Activated CD4-positive, alpha-beta T cell treated with anti-CD3 and anti-CD28 coated beads, Interleukin-10, Interleukin-2, amounts not matched to agents 100 ng/mL and 50 ng/mL, durations not matched to agents 16 hours and 8 hours (primary cell): ENCODE results near the gene CA5A.
A peak's percentile ranks its signal among the peaks of the same experiment; 100 is the strongest.

Experiments used
- DNase-seq: peaks from one replicate; pipeline ENCODE4 v3.0.0-alpha.2; 2020

Gene CA5A

DNA sequence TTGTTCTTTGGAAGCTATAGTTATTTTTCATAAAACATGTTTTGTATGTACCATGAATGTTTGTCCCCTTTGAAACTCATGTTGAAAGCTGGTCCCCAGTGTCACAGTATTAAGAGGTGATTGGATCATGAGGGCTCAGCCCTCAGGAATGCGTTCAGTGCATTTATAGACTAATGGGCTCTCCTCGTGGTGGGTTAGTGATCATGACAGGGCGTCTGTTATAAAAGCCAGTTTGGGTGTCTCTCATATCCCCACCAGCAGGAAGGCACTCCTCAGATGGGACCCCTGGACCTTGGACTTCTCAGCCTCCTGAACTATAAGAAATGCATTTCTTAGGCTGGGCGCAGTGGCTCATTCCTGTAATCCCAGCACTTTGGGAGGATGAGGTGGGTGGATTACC is 25.3 kb upstream of the CA5A start:
- no peak for DNase-seq

DNA sequence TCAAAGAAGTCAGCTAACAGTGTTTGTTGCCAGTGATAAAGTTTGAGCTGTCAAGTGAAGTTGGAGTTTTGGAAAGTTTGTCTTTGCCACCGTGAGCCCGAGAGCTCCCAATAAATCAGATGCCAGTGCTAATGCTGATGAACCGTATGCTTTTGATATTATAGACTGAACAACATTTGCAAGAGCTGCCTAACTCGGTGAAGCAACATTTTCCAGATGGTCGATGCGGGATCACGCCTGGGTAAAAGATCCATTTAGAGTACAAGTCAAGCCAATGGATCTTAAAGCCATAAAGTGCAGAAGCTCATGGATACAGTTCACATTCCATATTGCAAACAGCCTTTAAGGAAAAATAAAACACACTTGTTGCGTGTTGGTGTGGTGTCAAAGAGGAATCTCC is 24.5 kb upstream of the CA5A start:
- DNase-seq = no peak

DNA sequence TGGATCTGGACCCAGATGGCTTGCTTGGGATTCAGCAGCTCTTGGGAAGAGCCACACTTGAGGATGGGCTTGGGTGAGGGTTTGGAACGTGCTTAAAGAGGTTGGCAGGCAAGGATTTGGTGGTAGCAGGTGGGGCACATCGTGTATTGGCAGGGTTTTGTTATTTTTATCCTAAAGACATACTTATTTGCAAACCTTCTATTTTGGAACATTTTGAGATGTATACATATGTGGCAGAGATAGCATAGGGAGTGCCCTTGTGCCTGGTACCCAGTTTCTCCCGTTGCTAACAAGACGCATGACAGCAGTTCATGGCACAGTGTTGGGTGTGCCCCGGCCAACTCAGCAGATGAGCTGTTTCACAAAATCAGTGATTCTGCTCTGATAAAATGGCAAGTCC is 24.0 kb upstream of the CA5A start:
- DNase-seq = no peak

DNA sequence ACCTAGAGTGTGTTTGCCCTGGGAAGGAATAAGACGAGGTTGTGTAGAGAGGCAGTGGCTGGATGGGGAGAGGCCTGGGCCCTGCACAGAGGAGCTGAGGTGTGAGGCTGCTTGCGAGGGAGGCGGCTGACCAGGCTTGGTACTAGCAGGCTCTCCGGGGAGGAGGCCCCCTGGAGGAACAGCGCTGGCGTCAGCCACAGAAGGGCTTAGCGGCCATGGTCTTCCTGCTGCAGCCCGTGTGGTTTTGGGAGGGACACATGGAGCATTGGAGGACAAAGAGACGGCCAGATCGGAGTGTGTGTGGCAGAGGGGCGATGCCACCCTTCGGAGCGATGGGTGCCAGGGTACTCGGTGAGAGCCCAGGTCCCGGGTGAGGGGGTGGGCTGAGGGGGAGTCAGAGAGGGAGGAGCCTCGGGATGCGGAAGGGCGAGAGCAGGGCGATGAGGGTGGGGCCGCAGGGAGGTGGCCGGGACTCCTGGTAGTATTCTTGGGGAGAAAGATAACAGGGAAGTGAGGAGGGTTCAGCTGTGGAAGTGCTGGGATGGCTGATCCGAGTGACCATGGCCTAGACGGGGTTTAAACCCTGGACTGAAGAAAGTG is 23.2 kb upstream of the CA5A start:
- no peak for DNase-seq

DNA sequence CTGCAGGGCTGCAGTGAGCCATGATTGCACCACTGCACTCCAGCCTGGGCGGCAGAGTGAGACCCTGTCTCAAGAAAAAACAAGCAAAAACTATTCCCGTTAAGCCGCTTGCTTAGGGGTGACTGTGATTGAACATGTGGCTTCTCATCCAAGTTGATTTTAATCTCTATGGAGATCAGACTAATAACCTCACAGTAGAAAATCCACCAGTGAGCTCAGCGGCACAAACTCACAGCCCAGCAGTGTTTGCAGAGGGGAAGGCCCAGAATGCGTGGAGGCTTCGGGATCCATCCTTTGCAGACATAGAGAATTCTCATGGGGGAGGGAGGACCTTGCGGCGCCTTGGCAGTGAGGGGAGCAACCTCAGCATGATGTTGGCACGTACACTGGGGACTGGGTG is 22.3 kb upstream of the CA5A start:
- DNase-seq = no peak

DNA sequence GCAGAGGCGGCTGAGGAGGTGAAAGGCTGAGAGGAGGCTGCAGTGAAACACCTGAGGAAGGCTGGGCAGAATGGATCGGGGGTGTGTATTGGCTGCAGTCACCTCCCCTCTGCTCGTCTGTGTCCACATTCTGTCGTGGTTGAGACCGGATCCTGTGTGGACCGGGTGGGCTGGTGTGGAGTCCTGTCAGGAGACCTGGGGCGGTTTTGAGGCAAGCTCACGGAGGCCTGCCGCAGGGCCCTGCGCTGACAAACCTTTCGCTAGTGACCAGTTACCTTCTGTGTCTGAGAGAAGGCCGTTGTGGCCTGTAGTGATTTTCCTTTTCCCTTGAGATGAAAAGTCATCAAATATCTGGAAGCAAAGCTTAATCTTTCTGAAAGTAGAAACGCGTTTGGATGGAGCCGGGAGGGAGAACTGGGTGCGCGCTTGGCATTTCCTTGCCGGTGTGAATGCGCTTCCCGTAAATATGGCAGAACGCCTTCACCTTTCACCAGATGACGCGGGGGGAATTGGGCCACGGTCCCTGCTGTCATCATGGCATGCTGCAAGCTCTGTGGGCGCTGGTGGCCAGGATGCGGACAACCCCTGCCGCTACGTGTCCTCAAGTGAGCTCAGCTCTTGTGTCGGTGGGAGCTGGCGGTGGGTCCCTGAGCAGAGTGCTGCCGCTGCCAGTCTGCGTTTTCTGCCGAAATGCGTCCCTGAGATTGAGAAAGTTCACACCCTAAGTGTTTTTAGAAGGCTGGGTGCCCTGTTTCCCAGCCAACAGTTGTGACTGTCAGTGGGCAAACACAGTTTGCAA is 21.2 kb upstream of the CA5A start:
- DNase-seq = no peak

DNA sequence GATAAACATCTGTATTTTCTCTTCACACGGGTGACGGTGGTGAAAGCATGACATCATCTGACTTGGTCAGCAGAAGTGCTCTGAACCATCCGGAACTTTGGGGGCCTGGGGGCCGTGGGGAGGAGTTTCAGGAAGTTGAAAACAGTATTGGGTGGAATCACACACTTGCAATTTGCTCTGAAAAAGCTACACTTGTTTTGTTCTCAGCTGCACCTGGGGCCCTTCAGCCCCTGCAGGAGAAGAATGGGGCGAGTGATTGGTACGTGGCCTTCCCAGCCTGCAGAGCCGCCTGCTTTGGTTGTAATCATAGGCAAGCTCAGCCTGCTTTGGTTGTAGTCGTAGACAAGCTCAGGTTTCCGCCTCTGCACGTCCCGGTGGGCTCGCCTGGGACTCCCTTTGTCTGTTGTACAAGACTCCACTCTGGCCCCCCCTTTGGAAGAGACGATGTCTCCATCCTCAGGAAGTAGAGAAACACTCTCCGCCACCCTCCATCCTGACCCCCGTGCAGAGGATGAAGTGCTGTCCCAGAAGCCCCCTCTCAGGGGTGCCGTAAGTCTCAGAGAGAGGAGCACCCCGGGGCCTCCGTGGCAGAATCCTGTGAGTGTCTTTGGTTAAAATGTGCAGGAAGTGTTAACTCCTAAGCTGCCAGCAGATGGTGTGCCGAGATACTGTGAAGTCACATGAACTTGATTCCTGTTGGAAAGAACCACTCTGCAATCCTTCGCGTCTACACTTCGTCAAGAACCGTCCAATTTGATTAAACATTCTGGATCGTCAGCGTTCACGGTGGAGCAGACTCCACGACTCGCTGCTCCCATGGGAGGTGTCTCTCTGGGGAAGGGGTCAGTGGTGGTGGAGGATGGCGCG is 20.3 kb upstream of the CA5A start:
- peak; percentile 87 for DNase-seq

DNA sequence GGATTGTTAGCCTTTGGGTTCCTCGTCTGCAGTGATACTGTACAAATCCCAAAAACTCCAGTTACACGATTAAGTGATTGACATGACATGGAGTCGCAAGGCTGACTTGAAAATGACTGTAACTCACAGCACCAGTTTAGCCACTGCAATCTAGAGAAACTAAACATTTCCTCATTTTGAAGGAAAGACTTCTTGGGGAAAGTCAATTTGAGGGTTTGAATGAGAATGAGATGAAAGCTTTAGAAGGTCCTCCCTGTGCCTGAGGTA is 19.7 kb upstream of the CA5A start:
- DNase-seq = no peak

DNA sequence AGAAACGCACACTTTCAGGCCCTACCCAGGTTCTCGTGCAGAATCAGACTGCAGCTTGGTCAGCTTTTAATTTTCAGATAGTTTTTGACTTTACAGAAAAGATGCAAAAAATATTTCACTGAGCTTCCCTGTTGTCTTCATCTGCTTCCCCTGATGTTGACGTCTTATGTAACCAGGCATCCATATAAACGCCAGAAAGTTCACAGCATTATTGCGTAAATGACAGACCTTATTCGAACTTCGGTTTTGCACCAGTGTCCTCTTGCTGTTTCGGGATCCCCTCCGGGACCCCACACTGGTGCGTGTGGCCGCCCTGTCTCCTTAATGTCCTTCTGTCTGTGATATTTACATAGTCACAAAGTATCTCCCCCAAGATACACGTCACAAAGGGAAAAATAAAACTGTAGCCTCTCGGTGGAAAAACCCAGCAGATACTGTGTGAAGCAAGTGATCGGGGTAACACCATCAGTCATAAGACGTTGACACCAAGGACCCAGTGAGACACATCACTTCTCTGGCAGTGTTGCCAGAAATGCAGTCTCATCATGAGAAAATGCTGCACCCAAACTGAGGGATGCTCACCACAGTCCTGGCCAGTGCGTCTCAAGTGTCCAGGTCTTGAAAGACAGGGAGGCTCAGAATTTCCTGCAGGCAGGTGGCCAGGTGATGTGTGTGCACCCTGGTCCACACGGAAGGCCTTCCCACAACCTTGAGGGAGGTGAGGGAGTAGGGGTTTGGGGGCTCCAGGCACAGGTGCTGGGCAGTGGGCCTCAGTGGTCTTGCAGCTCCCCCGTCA is 19.2 kb upstream of the CA5A start:
- DNase-seq = peak; percentile 48

DNA sequence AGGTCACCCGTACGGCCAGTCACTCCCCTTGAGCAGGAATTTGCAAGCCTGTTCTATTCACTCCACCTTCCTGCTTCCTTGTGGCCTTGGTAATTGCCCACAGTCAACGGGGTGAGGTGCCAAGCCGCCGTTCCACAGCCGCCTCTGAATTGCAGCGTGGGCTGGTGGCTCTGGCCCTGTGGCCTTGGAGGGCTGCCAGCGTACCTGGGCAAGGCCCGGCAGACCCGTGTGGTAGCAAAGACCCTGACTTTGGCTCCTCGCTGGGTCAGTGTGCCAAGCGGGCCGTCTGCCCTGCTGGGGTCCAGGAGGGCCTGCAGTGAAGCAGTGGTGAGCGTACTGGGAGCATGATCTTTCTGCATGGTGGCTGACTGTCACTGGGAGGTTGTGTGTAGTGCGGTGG is 18.5 kb upstream of the CA5A start:
- no peak for DNase-seq

DNA sequence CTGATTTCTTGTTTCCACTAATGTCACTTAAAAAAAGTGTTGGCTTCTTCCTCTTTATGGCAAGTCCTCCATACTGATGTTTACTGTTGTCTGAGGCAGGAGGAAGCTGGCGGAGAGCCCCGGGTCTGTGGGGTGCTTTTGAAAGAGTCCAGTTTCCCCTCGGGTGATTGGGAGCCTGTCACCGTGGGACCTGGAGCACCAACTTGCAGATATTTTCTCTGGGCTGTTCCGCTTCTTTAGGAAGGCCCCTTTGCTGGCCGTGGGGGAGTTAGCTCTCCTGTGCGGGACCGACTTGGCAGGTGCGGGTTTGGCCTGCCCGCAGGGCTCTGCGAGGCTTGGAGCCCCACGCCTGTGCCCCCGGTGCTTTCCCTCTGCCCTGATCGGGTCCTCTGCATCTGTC is 18.0 kb upstream of the CA5A start:
- no peak for DNase-seq

DNA sequence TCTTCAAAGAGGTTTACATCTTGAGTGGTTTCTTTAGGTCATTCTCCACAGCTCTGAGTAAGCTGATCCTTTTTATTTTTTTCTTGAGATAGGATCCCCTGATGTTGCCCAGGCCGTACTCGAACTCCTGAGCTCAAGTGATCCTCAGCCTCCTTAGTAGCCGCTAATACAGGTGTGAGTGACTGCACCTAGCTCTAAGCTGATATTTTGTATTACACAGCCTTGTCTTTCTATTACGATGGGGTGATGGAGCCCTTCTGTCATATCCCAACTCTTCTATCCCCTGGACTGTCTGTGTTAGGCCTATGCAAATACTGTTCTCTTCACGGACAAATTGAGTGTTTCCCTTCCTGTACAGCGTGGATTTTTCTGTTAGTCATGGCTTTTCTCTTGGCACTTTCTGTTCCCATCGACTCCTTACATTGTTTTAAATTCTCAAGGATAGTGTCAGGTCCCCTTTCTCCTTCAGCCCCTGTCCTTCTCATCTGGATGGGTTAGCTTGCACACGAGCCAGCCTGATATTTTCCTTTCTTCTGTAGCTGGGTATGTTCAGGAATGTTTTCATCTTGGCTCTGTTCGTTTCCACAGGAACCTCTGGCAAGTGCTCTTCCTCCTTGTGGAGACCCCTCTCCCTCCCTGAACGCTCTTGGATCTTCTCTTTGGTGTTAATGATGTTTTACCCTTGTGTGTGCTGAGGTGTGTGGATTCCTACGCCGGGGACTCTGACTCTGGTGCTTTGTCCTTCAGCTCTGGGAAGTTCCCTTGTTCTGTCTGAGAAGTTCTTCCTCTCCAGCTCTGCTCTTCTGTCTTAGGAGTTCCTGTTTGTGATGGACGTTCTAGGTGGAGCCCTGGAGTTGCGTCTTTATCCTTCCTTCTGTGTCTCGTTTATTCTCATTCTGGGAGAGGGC is 17.2 kb upstream of the CA5A start:
- no peak for DNase-seq

DNA sequence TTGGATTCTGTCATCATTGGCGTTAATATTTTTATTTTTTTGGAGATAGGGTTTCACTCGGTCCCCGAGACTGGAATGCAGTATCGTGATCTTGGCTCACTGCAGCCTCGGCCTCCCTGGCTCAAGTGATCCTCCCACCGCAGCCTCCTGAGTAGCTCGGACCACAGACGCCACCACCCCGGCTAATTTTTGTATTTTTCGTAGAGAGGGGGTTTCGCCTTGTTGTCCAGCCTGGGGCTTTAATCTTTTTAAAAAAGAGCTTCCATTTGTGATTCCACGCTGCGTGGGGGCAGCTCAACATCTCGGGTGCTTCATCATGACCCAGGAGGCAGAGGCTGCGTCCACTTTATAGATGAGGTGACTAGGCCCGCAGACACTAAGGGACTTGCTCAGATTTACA is 16.4 kb upstream of the CA5A start:
- no peak for DNase-seq

DNA sequence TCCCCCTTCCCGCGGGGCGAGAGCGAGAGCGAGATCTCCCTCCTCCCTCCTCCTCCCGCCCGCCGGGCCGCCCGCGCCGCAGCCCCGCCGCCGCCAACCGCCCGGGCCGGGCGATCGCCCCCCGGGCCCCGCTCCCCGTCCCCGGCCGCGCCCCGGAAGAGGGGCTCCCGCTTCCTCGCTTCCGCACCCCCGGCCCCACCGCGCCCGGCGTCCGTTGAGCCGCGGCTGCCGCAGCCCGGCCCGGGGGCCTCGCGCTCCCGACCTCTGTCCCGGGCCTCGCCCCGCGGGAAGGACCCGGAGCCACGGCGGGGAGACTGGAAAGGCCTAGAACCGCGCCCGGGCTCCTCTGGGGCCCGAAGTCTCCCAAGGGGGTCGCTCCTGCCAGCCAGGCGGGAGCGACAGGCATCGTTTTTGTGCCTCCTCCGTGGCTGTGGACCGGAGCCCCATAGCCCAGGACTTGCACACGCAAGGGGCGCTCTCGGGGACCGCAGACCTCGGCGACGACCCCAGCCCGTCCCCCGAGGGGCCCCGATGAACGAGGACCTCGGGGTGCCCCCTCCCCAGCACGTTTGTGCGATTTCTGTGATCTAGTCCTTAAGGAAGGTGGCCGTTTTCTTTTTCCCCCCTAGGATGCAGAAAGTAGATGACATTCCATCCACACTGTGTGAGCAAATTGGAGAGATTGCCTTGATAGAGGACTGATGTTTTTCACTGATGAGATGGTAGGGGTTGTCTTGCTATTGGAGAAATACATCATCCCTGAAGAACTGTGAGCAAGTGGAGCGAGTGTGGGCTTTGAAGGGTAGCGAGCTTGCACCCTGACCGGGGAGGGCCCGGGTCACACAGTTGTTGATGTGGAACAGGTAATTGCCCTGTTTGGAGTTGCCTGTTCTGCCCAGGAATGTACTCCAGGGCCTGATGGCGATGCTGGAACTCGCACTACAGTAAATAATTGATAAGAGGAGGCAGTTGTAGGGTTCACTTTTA is 15.5 kb upstream of the CA5A start:
- DNase-seq = peak; percentile 20

DNA sequence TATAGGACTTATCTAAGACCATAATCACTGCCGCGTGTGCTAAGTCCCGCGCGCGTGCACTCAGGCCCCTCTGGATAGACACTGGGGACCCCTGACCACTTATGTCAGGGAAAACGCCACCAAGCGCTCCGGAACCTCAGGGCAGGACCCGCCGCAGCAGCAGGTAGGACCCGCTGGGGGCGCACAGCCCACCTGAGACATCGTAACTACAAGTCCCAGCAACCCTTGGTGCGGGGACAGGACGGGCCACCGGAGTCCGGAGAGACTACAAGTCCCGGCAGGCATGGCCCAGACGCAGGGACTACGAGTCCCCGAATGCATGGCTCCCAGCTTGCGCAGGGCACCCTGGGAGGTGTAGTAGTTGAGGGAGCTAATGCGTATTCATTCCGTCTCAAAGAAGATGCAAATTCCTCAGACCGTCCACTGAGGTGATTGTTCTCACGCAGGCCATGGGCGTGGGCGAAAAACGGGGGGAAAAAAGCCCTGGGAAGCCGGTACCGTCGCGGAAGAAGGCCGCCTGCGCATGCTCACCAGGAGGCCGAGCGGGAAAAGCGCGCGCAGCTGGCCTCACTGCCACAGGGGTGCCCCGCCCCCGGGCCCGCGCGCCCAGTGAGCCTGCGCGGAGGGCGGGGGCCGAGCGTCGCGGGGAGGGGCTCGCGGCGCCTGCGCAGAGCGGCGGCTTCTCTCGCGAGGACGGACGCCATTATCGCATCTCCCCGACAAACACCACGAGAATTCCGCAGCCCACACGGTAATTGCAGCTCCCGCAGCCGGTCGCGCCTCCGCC is 14.6 kb upstream of the CA5A start, which contains the start of gene BANP:
BANP (plus strand) TSS at position 670 of the 787 bp plus-strand sequence. CDS start 23,682 bp downstream, outside the sequence.
- peak; percentile 99 for DNase-seq

DNA sequence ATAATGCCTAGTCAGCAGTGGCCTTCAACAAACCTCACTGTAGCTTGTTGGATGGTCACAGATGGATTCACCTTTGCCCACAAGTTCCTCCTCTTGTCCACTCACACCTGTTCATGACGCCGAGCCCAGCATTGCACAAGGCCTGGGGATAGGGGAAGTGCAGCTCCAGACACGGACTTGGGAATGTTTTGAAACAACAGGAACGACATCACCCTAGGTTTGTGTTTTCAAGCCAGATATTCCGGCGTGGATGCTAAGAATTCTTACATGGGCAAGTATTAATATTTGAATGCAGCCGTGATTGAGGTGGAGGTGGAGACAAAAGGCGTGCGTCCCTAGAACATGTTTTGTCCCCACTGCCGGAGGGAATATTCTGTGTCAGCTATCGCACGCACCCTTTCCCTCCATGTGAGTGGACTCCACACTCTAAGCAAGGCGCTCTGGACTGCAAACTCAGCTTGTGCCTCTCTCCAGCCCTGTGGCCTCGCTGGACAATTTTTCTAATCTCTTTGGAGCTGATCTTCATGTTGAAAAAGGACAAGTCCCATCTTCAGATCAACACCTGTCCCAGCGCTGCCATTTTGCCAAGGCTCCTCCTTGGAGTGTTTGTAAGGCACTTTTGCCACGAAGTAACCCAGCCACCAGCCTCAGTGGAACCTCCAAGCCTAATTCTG is 12.9 kb upstream of the CA5A start:
- no peak for DNase-seq

DNA sequence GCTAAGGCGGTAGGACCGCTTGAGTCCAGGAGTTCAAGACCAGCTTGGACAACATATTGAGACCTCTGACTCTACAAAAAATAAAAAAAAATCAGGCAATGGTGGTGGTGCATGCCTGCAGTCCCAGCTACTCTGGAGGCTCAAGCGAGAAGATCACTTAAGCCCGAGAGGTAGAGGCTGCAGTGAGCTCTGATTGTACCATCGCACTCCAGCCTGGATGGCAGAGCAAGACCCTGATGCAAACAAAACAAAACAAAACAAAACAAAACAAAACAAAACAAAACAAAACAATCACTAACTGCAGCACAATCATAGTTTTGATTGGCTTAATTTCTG is 12.4 kb upstream of the CA5A start:
- no peak for DNase-seq

DNA sequence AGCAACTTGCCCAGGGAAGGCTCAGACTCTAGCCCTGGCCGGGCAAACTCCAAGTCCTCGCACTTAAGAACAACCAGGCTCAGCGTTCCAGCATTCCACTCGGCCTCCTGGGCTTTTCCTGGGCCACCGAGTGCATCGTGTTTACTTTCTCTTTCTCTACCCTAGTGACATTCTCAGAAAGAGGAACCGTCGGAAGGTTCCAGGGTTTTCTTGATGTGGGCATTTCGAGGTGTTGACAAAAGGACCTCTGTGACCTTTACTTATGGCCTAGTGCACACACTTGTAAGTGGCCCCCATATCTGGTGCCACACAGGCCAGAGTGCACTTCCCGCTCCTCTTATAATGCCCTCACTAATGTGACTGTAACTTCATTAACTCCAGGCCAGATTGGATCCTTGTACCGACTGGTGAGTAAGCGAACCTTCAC is 11.8 kb upstream of the CA5A start:
- DNase-seq = no peak

DNA sequence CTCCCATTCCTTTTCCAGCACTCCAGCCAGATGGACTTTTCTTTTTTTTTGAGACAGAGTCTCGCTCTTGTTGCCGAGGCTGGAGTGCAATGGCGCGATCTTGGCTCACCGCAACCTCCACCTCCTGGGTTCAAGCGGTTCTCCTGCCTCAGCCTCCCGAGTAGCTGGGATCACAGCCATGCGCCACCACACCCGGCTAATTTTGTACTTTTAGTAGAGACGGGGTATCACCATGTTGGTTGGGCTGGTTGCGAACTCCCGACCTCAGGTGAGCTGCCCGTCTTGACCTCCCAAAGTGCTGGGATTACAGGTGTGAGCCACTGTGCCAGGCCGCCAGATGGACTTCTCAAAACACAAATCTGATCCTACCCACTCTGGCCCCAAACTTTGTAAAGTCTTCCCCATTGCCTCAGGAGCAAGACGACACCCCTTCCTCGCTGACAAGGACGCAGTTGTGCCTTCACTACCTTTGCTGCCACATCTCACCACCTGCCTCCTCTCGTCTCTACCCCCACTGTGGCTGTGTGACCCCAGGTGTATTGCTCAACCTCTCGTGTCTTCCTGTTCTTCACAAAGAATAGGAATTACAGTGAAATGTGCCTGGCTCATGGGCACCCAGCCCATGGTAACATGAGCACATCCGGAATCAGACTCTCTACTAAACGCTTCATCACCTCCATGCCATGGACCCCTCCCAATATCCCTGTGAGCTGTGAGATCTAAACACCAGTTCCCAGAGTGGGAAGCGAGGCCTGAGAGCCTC is 11.2 kb upstream of the CA5A start:
- DNase-seq = no peak
